Adrenal gland (tissue), 5 donors: ENCODE measurements around the gene SCAF11.

Experiments
- POLR2A ChIP-seq, 2 donors: fragments of 450-650 bp; IDR thresholded peaks; one replicate each; pipeline ENCODE4 v1.6.1; 2017; ENCODE audit warnings: antibody characterized with exemption in 2 of 2, mild to moderate bottlenecking in 2 of 2, moderate library complexity in 1 of 2
- TF ChIP-seq, protein P1 (sequence below), 6 experiments: fragments of 450-650 bp in 4 of 6; fragments of 200-600 bp in 2 of 6; sonication (generic) in 1 of 6; IDR thresholded peaks; 1 replicate in 5 of 6; 2 replicates in 1 of 6; pipeline versions ENCODE4 v1.5.1 to v1.8.0; 2016 to 2021; ENCODE audit warnings: antibody characterized with exemption in 6 of 6, mild to moderate bottlenecking in 2 of 6, moderate library complexity in 1 of 6
- donor health status: DM: no; HTN: no; CAD: no.

- TF ChIP-seq, protein P1, sequence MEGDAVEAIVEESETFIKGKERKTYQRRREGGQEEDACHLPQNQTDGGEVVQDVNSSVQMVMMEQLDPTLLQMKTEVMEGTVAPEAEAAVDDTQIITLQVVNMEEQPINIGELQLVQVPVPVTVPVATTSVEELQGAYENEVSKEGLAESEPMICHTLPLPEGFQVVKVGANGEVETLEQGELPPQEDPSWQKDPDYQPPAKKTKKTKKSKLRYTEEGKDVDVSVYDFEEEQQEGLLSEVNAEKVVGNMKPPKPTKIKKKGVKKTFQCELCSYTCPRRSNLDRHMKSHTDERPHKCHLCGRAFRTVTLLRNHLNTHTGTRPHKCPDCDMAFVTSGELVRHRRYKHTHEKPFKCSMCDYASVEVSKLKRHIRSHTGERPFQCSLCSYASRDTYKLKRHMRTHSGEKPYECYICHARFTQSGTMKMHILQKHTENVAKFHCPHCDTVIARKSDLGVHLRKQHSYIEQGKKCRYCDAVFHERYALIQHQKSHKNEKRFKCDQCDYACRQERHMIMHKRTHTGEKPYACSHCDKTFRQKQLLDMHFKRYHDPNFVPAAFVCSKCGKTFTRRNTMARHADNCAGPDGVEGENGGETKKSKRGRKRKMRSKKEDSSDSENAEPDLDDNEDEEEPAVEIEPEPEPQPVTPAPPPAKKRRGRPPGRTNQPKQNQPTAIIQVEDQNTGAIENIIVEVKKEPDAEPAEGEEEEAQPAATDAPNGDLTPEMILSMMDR (IDR thresholded peaks at IDR 0.05): no peak
- TF ChIP-seq POLR2A (IDR thresholded peaks at IDR 0.05): no peak
These were observed 9.8 kb downstream of the SCAF11 start for GRCh38 chr12:45980540-45980939.
